NCI-H526 (cell line): ENCODE results near the gene HK2.
"Not testable (repeated sequence)": the region's sequence is repeated elsewhere in the genome, so short reads cannot be mapped to it uniquely, and the experiment has no call there.

Experiments
- DNase-seq, 2 experiments: peaks; one replicate each; lab custom pipeline; 2025; lab: John Stamatoyannopoulos, UW

Gene HK2

DNA sequence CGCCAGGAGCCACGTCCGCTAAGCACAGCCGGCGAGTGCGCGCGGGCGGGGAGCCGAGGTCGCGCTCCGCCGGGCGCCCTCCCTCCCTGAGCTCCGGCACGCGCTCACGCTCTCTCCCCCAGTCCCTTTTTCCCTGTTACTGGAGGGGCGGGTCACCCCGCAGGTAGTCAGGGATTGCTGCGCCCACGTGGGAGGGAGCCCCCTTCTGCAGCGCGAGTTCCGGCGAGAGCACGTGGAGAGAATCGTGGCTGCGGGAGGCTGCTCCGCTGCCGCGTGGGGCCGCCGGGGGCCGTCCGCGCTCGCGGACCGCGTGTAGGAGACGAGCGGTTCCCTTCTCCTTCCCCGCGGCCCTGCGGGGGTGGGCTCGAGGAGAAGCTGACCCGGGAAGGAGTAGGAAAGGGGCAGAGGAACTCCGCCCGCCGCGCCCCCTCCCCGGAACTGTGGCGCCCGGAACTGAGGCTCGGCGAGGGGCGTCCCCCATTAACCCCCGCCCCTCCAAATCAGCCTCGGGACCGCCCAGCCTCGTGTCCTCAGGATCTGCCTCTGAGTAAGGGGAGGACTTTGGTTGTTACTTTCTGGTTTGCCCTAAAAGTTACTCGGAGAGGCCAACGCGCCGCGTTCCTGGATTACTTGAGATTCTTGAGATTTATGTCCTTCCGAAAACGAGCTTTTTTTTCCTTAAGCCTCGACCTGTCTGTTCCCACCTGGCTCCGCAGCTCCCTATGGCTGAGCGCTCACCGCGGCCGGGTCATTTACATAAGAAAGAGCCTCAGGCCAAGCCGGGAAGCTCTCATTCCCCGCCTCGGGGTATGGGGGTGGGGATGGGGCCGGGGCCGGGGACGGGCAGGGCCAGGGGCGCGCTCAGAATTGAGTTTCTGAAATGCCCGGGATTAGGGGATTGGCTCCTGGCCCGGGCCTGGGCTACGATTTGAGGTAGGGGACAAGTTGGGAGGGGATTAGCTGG is 1.1 kb downstream of the HK2 start:
- peak in 1 of 2 experiments; percentile 55 for DNase-seq

DNA sequence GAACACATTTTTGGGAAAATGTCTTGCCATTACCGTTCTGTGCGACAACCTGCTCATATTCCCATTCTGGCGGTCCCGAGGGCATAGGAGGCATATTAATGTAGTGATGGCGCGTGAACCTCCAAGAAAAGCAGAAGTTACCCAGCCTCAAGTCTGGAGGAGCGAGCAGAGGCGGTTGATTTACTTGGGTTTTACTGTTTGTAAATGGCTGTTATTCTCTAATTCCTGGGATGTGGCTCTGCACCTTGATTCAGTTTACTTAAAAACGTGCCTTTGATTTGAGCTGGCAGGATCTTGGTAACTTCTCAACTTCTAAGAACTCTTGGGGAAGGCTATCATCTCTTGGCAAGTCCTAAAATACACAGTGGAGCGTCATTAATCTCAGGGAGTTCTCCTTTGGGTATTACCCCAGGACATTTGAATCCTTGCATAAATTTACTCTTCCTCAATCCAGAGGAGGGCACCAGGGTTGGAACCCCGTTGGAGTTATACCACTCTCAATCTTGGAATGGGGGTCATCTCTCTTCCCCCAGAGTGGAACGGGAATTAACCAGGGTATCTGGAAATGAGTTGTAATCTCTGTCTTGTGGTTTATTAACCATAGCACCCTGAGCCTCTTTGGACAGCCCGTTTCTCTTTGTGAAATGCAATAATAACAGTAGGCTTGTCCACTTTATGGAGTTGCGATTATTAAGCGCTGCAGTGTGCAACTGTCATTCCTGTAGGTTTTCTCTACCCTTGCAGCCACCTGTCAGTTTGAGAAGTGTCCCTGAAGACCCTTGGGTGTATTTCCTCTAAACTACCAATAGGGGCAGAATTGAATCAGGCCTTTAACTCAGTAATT is 2.1 kb downstream of the HK2 start:
- DNase-seq, result peak; percentile 60 to 83

- DNase-seq, result no peak
These were observed 2.9 kb downstream of the HK2 start for GRCh38 chr2:74836675-74837401.

DNA sequence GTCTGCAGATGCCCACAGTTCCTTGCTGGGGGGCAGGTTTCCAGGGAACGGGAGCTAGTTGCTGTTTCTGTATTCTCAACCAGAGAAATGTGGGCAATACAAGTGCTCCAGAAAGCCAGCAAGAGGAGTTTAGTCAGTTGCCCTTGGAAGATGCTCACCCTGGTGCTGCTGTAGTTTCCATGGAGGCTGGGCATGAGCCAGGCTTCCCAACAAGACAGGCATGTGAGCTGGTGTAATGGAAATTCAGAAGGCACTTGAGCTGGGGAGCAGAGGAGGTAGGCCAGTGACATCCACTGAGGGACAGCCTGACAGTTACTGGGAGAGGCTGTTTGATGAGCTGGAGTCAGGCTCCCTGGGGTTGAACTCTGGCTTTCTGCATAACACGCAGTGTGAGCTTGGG is 7.7 kb downstream of the HK2 start:
- no peak for DNase-seq

- DNase-seq, result no peak
These were observed 9.5 kb downstream of the HK2 start for GRCh38 chr2:74843433-74843832.

- no peak for DNase-seq
These were observed 10.0 kb downstream of the HK2 start for GRCh38 chr2:74843899-74844298.

DNA sequence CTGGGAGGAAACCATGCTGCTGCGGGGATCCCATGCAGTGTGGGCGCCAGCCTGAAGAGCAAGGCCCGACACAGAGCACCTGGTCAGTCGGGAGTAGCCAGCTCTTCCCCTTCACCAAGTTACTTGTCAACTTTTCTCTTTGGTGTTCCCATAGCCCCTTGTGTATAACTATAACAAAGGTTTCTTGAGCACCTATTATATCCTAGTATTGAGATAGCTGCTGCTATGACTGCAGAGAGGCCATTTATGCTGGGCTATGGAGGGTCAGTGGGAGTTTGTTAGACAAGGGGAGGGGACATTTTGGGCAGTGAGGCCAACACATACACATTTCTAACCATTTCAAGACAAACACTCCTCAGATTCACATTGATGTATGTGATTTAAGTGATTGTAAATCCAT is 10.8 kb downstream of the HK2 start:
- no peak for DNase-seq

DNA sequence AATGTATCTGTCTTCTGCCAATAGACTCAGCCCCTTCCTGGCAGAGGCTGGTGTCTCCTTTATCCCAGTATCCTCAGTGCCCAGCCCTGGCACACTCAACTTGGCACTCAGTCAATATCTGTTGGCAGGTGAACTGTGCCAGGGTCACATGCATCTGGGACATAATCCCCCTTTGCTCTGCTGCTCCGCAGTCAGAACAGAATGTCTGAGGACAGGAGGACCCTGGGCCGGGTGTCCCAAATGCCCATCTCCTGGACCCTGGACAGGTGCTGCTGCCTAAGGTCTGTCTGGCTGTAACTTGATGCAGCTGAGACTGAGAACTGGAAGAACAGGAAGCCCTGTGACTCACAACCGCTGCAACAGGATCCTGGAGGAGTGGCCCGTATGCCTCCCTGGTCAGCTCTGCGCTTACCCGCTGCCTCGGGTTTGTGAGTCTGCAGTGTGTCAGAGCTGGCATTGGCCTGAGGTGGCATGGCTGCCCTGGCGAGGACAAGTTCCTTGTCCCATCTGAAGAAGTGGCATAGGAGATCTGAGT is 11.4 kb downstream of the HK2 start:
- peak in 1 of 2 experiments; percentile 50 for DNase-seq

- no peak for DNase-seq
These were observed 12.1 kb downstream of the HK2 start for GRCh38 chr2:74845991-74846390.

DNA sequence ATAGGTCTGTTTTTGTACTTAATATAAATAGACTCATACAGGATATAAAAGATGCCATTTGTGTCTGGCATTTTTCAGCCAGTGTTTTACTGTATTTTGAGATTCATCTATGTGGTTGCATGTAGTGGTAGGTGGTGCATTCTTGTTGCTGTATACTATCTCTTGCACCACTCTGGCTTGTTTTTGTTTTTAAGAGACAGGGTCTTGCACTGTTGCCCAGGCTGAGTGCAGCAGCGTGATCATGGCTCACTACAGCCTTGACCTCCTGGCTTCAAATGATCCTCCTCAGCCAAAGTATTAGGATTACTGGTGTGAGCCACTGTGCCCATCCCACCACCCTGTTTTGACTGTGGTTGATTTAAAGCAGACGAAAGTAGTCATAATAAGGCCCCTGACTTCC is 12.6 kb downstream of the HK2 start:
- no peak for DNase-seq

DNA sequence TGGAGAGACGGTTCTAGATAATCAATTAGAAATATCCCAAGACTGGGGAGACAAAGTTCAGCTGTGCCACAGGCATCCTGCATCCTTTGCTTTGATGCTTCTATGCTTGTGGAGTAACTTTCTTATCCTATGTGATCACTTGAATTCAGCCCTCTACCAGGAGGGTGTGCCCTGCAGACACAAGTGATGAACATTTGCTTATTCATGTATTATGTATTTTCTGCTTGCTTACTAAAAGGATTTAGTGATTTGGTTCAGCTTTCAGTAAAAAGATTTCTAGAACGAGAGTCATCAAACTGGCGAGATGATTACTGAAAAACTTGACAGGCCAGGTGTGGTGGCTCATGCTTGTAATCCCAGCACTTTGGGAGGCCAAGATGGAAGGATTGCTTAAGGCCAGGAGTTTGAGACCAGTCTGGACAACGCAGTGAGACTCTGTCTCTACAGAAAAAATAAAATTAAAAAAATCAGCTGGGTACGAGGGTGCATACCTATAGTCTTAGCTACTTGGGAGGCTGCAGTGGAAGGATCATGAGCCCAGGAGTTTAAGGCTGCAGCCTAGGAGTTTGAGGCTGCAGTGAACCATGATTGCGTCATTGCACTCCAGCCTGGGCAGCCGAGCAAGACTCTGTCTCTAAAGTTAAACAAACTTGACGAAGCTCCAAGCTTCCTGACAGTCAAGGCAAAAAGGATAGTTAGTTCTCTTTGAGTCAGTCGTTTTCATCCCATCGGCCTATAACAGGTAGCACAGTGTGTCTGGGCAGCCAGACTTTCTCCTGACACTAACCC is 13.3 kb downstream of the HK2 start:
- DNase-seq, result no peak

DNA sequence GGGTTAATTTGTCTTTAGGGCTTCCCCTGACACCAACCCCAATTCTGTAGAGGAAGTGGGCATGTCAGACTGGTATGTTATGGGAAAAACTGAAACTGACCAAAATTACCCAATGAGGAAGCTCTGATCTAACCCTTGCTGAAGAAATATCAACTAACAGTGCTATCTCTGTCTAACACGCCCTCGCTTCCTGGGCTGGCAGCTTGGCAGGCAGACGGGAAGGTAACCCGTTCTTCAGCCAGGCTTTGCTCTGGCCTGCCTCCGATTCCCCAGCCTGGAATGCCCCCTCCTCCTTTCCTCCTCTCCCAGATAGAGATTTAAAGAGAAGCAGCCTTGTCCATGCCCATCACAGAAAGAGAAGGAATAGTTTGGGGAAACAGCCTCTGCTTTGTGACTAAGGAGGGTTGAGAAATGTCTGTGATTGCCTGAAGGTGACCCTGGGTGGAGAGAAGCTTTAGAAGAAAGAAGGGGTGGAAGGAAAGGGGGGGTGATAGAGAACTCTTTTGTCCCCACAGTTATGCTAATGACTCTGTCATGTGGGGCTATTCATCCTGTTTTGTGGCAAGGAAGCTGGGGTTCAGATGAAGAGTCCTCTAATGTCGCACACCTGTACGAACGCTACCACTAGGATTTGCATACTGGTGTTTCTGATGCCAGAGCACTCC is 15.4 kb downstream of the HK2 start:
- DNase-seq, result peak in 1 of 2 experiments; percentile 52

DNA sequence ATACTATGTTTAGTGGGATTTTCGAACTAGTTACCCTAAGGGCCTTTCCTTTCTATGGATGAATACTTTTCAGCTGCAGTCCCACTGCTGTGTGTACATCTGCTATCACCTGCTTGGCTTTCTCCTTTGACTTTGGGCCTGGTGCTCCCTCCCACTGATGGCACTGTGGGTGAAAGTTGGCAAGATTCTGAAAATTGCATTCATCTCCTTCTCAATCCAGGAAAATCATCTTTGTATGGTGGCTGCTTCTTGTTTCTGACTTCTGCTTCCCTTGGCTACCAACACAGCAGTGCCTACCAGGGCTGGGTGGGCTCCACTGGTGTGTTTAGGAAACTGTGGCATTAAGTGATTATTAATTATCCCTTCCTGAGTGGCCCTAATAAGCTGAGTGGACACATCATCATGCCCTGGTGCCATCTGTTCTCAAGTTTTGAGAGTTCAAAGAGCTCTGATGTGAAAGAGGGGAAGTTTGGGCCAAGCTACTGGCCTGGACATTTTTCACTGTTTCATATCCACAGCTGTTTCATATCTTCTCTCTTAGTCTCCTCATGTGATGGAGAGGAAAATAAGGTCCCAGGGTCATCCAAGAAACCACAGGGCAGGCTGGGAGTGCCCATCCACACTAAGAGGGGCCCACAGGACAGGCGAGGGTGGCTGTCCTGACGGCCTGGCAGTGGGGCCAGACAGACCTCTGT is 16.7 kb downstream of the HK2 start:
- no peak for DNase-seq

- DNase-seq, result no peak
These were observed 17.3 kb downstream of the HK2 start for GRCh38 chr2:74851191-74851566.

GRCh38 chr2:74853360-74853759 is 19.4 kb downstream of the HK2 start:
- not testable (repeated sequence) for DNase-seq

DNA sequence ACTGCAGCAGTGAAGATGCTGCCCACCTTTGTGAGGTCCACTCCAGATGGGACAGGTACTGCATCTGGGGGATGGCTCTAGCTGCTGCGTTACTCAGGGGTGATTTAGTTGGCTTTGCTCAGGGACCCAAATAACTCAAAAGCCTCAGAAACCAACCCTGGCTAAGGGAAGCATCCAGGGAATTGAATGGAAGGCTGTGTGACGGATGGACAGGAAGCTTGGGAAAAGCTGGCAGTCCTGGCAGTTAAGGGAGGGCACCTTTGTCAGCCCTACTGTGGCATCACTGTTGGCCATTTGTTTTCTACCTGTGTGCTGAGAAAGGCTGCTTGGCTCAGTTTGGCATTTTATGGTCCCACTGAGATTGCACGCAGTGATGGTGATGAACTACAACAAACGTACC is 20.5 kb downstream of the HK2 start:
- DNase-seq, result no peak

DNA sequence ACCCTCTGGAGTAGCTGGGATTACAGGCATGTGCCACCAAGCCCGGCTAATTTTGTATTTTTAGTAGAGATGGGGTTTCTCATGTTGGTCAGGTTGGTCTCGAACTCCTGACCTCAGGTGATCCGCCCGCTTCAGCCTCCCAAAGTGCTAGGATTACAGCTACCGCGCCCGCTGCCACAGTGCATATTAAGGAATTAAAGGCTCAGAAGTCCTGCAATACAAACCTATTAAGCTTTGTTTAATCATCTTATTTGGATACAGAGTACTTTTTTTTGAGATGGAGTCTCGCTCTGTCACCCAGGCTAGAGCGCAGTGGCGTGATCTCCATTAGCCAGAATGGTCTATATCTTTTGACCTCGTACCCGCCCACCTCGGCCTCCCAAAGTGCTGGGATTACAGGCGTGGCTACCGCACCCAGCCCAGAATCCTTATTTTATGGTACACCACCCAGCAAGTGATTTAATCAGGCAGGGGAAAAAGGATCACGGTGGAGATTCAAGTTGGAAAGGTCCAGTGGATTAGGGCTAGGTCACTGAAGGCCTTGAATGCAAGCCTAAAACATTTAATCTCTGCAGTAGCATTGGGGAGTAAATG is 21.3 kb downstream of the HK2 start:
- DNase-seq, result not testable (repeated sequence)

GRCh38 chr2:74856004-74856578 is 22.2 kb downstream of the HK2 start:
- no peak for DNase-seq

GRCh38 chr2:74856599-74856998 is 22.7 kb downstream of the HK2 start:
- DNase-seq, result no peak
